Liver (tissue), 10 donors: ENCODE results near the gene GAPDH. TPM values are rescaled to one million over a fixed set of nuclear protein-coding genes. Genes with fewer than 3 reads are reported as not detected.
"Not testable (repeated sequence)": the region's sequence is repeated elsewhere in the genome, so short reads cannot be mapped to it uniquely, and the experiment has no call there.

Experiments
- DNase-seq: peaks from one replicate; pipeline ENCODE4 v3.0.0-alpha.2; 2017; ENCODE audit warnings: low spot score
- H3K27ac ChIP-seq, 2 donors: one replicate each; pipeline ENCODE4 v1.7.0; 2013; ENCODE audit warnings: inconsistent platforms in 2 of 2, low read length in 2 of 2, control low read depth in 1 of 2, low read depth in 1 of 2, mild to moderate bottlenecking in 1 of 2
- H3K27me3 ChIP-seq, 4 donors: one replicate each; pipeline versions ENCODE4 v1.6.1 to v1.7.0; 2013; ENCODE audit warnings: low read length in 3 of 4, inconsistent platforms in 1 of 4, mild to moderate bottlenecking in 1 of 4, moderate library complexity in 1 of 4; ENCODE audit not compliant: control insufficient read depth in 4 of 4, insufficient read depth in 4 of 4
- H3K36me3 ChIP-seq, 4 donors: one replicate each; pipeline versions ENCODE4 v1.6.1 to v1.7.0; 2013; ENCODE audit warnings: low read length in 3 of 4, mild to moderate bottlenecking in 3 of 4, low read depth in 1 of 4, moderate library complexity in 1 of 4; ENCODE audit not compliant: control insufficient read depth in 4 of 4, insufficient read depth in 3 of 4
- H3K4me1 ChIP-seq, 4 donors: one replicate each; pipeline versions ENCODE4 v1.6.1 to v1.7.0; 2013; ENCODE audit warnings: low read length in 3 of 4, mild to moderate bottlenecking in 3 of 4, moderate library complexity in 1 of 4; ENCODE audit not compliant: control insufficient read depth in 4 of 4, insufficient read depth in 4 of 4
- H3K4me3 ChIP-seq, 3 donors: one replicate each; pipeline versions ENCODE4 v1.6.1 to v1.7.0; 2013; ENCODE audit warnings: low read length in 3 of 3, control low read depth in 1 of 3, low read depth in 1 of 3, mild to moderate bottlenecking in 1 of 3
- H3K9ac ChIP-seq, 2 donors: one replicate each; pipeline ENCODE4 v1.7.0; 2013; ENCODE audit warnings: low read length in 2 of 2, mild to moderate bottlenecking in 2 of 2, moderate library complexity in 2 of 2, control low read depth in 1 of 2, low read depth in 1 of 2
- H3K9me3 ChIP-seq, 4 donors: one replicate each; pipeline versions ENCODE4 v1.6.1 to v1.7.0; 2013; ENCODE audit warnings: low read length in 3 of 4; ENCODE audit not compliant: control insufficient read depth in 4 of 4
- ATF3 ChIP-seq: IDR thresholded peaks from 2 replicates; pipeline ENCODE4 v1.6.1; 2016; ENCODE audit warnings: antibody characterized with exemption
- EGR1 ChIP-seq, 2 donors: IDR thresholded peaks; 2 replicates each; pipeline ENCODE4 v1.6.1; 2016 to 2018; ENCODE audit warnings: antibody characterized with exemption in 2 of 2, low read depth in 2 of 2
- GABPA ChIP-seq, 2 donors: IDR thresholded peaks in 1 of 2; conservative IDR thresholded peaks in 1 of 2; 2 replicates each; pipeline ENCODE4 v1.6.1; 2016; ENCODE audit warnings: antibody characterized with exemption in 2 of 2, mild to moderate bottlenecking in 1 of 2, moderate library complexity in 1 of 2
- HNF4A ChIP-seq, 2 donors: conservative IDR thresholded peaks; 2 replicates each; pipeline ENCODE4 v1.6.1; 2016; ENCODE audit warnings: antibody characterized with exemption in 2 of 2, mild to moderate bottlenecking in 2 of 2
- JUND ChIP-seq, 2 donors: IDR thresholded peaks; 2 replicates each; pipeline ENCODE4 v1.6.1; 2016; ENCODE audit warnings: antibody characterized with exemption in 2 of 2
- NR2F2 ChIP-seq: IDR thresholded peaks from 2 replicates; pipeline ENCODE4 v1.6.1; 2016; ENCODE audit warnings: antibody characterized with exemption
- RXRA ChIP-seq, 2 donors: IDR thresholded peaks; 2 replicates each; pipeline ENCODE4 v1.6.1; 2017 to 2018; ENCODE audit warnings: antibody characterized with exemption in 2 of 2, mild to moderate bottlenecking in 1 of 2
- YY1 ChIP-seq: IDR thresholded peaks from 2 replicates; pipeline ENCODE4 v1.6.1; 2016; ENCODE audit warnings: antibody characterized with exemption, mild to moderate bottlenecking
- ZBTB33 ChIP-seq: IDR thresholded peaks from 2 replicates; pipeline ENCODE4 v1.6.1; 2016; ENCODE audit warnings: antibody characterized with exemption
- WGBS: extraction: QIAGEN DNeasy Blood & Tissue Kit; methylation state at CpG from one replicate; pipeline ENCODE4 v1.1.7; 2013; 5-methylcytosine and 5-hydroxymethylcytosine counted together
- polyA plus RNA-seq, 2 donors: library from polyadenylated mRNA; stranded (reverse) in 1 of 2; unstranded in 1 of 2; fragments of 200-250 nt in 1 of 2; fragments of >200 nt in 1 of 2; fragmentation: Nextera tagmentation in 1 of 2; extraction: Ambion mirVana in 1 of 2; gene quantifications; one replicate each; pipeline versions ENCODE4 v1.2.1 to v1.2.3, GENCODE V29; 2013 to 2015
- small RNA-seq: library from RNA; depleted of rRNA; stranded (forward); fragments of <200 nt; gene quantifications from one replicate; pipeline ENCODE3, GENCODE V24; 2014
- total RNA-seq, 2 donors: library from RNA; depleted of rRNA; stranded (reverse); fragments of >200 nt; gene quantifications; one replicate each; pipeline ENCODE4 v1.2.3, GENCODE V29; 2014
- donor health status: healthy.
- donor health status: healthy.
- donor health status: healthy.
- donor health status: healthy.
- donor health status: healthy.

GAPDH gene
- total and polyA plus RNA-seq, 4 donors = 1,234 to 2,082 (median 1,344) TPM

- no peaks in the 10 kb centered on the region for H3K27me3 ChIP-seq
- no peak overlapping the region for H3K27ac ChIP-seq
- no peaks in the 10 kb centered on the region for H3K4me1 ChIP-seq
- TF ChIP-seq YY1 (no peak), ATF3 (no peak), ZBTB33 (no peak), NR2F2 (no peak), EGR1 (IDR thresholded peaks at IDR 0.05; ENCODE audit: low read depth in 2 of 2) (no peak), HNF4A (conservative IDR thresholded peaks at IDR 0.05) (no peak), GABPA (IDR thresholded peaks at IDR 0.05 in 1 of 2, conservative IDR thresholded peaks at IDR 0.05 in 1 of 2) (no peak), RXRA (IDR thresholded peaks at IDR 0.05) (no peak), JUND (IDR thresholded peaks at IDR 0.05) (no peak)
- 94% methylated on average over 10 of the region's 10 CpGs for WGBS
- H3K36me3 ChIP-seq = peaks cover 43 to 81% (median 69%) of the 10 kb centered on the region in 4 donors
- no peaks in the 10 kb centered on the region for H3K9me3 ChIP-seq
- no peak for DNase-seq
- H3K4me3 ChIP-seq = no peak overlapping the region
- no peak overlapping the region for H3K9ac ChIP-seq
Observed at GRCh38 chr12:6584293-6584692, 50.0 kb downstream of the GAPDH start.

GRCh38 chr12:6586569-6586968 is 52.3 kb downstream of the GAPDH start:
- H3K9me3 ChIP-seq, DNase-seq, H3K27ac ChIP-seq, H3K27me3 ChIP-seq, H3K4me1 ChIP-seq, H3K4me3 ChIP-seq, H3K9ac ChIP-seq: not testable (repeated sequence)
- WGBS = 95% methylated on average over 8 of the region's 8 CpGs
- peaks cover 46 to 84% (median 71%) of the 10 kb centered on the region in 4 donors for H3K36me3 ChIP-seq

Small RNA genes within 50 kb of the gene (small RNA-seq; reads per million reads assigned to genes)
- gene SCARNA11 = 43.4 reads per million, percentile 97 among the genes with 10 or more reads in this experiment

Other genes starting within 250 kb of the GAPDH start
- gene PLEKHG6, start 223.8 kb upstream of the GAPDH start, total RNA-seq = 1 to 10 TPM; 2.2 to 6.3 TPM
- gene PLEKHG6, start 223.8 kb upstream of the GAPDH start, polyA plus RNA-seq = 1 to 10 TPM; 2.4 to 2.7 TPM
- gene TNFRSF1A, start 192.4 kb upstream of the GAPDH start, total RNA-seq = 100 to 1,000 TPM in 1 of 2 donors, 10 to 100 TPM in 1; 36.9 to 144 TPM
- 100 to 1,000 TPM in 1 of 2 donors, 10 to 100 TPM in 1; 56.0 to 121 TPM for gene TNFRSF1A, start 192.4 kb upstream of the GAPDH start, polyA plus RNA-seq
- 1 to 10 TPM in 1 of 2 donors, under 1 TPM in 1; 0.47 to 7.7 TPM for gene SCNN1A, start 159.0 kb upstream of the GAPDH start, total RNA-seq
- gene SCNN1A, start 159.0 kb upstream of the GAPDH start, polyA plus RNA-seq = 1 to 10 TPM; 2.2 to 3.5 TPM
- 10 to 100 TPM; 15.8 to 93.9 TPM for gene LTBR, start 150.4 kb upstream of the GAPDH start, total RNA-seq
- 100 to 1,000 TPM in 1 of 2 donors, 10 to 100 TPM in 1; 84.1 to 138 TPM for gene LTBR, start 150.4 kb upstream of the GAPDH start, polyA plus RNA-seq
- gene CD27, start 89.6 kb upstream of the GAPDH start, total RNA-seq = under 1 TPM; 0.28 to 0.67 TPM
- gene CD27, start 89.6 kb upstream of the GAPDH start, polyA plus RNA-seq = 1 to 10 TPM in 1 of 2 donors, under 1 TPM in 1; 0.58 to 2.5 TPM
- 10 to 100 TPM in 1 of 2 donors, 1 to 10 TPM in 1; 9.5 to 32.9 TPM for gene TAPBPL, start 82.5 kb upstream of the GAPDH start, total RNA-seq
- 10 to 100 TPM; 16.5 to 21.5 TPM for gene TAPBPL, start 82.5 kb upstream of the GAPDH start, polyA plus RNA-seq
- 1 to 10 TPM; 5.8 to 6.4 TPM for gene VAMP1, start 63.8 kb upstream of the GAPDH start, total RNA-seq
- gene VAMP1, start 63.8 kb upstream of the GAPDH start, polyA plus RNA-seq = 1 to 10 TPM; 2.4 to 4.2 TPM
- 10 to 100 TPM; 37.6 to 38.6 TPM for gene MRPL51, start 41.3 kb upstream of the GAPDH start, total RNA-seq
- 100 to 1,000 TPM in 1 of 2 donors, 10 to 100 TPM in 1; 57.4 to 163 TPM for gene MRPL51, start 41.3 kb upstream of the GAPDH start, polyA plus RNA-seq
- 10 to 100 TPM in 1 of 2 donors, 1 to 10 TPM in 1; 10.0 to 55.1 TPM for gene NCAPD2, start 40.4 kb upstream of the GAPDH start, total RNA-seq
- gene NCAPD2, start 40.4 kb upstream of the GAPDH start, polyA plus RNA-seq = 1 to 10 TPM; 2.0 to 4.9 TPM
- gene IFFO1, start 21.5 kb downstream of the GAPDH start, total RNA-seq = 1 to 10 TPM; 4.8 to 5.9 TPM
- gene IFFO1, start 21.5 kb downstream of the GAPDH start, polyA plus RNA-seq = 1 to 10 TPM; 5.9 to 7.6 TPM
- 10 to 100 TPM in 1 of 2 donors, 1 to 10 TPM in 1; 4.8 to 22.3 TPM for gene NOP2, start 33.8 kb downstream of the GAPDH start, total RNA-seq
- 10 to 100 TPM; 12.5 to 15.6 TPM for gene NOP2, start 33.8 kb downstream of the GAPDH start, polyA plus RNA-seq
- 100 to 1,000 TPM; 101 TPM for gene CHD4, start 72.9 kb downstream of the GAPDH start, total RNA-seq
- 10 to 100 TPM; 53.6 to 53.8 TPM for gene CHD4, start 72.9 kb downstream of the GAPDH start, polyA plus RNA-seq
- 1 to 10 TPM in 1 of 2 donors, under 1 TPM in 1; 0.84 to 2.0 TPM for gene LPAR5, start 101.4 kb downstream of the GAPDH start, total RNA-seq
- 1 to 10 TPM in 1 of 2 donors, under 1 TPM in 1; 0.58 to 1.3 TPM for gene LPAR5, start 101.4 kb downstream of the GAPDH start, polyA plus RNA-seq
- 1 to 10 TPM in 1 of 2 donors, under 1 TPM in 1; 0.50 to 1.5 TPM for gene ACRBP, start 112.9 kb downstream of the GAPDH start, total RNA-seq
- gene ACRBP, start 112.9 kb downstream of the GAPDH start, polyA plus RNA-seq = under 1 TPM; 0.39 to 0.80 TPM
- 10 to 100 TPM; 14.9 to 15.5 TPM for gene ING4, start 128.6 kb downstream of the GAPDH start, total RNA-seq
- 10 to 100 TPM; 13.9 to 18.1 TPM for gene ING4, start 128.6 kb downstream of the GAPDH start, polyA plus RNA-seq
- gene ZNF384, start 154.9 kb downstream of the GAPDH start, total RNA-seq = 10 to 100 TPM in 1 of 2 donors, 1 to 10 TPM in 1; 8.5 to 11.5 TPM
- gene ZNF384, start 154.9 kb downstream of the GAPDH start, polyA plus RNA-seq = 10 to 100 TPM in 1 of 2 donors, 1 to 10 TPM in 1; 3.9 to 12.7 TPM
- not detected for gene PIANP, start 166.3 kb downstream of the GAPDH start, total RNA-seq
- under 1 TPM in 1 of 2 donors, not detected in 1; 0.03 TPM for gene PIANP, start 166.3 kb downstream of the GAPDH start, polyA plus RNA-seq
- gene COPS7A, start 189.5 kb downstream of the GAPDH start, total RNA-seq = 10 to 100 TPM; 26.0 to 31.3 TPM
- gene COPS7A, start 189.5 kb downstream of the GAPDH start, polyA plus RNA-seq = 10 to 100 TPM; 33.5 to 37.7 TPM
- 100 to 1,000 TPM in 1 of 2 donors, 10 to 100 TPM in 1; 59.6 to 131 TPM for gene MLF2, start 218.6 kb downstream of the GAPDH start, total RNA-seq
- gene MLF2, start 218.6 kb downstream of the GAPDH start, polyA plus RNA-seq = 100 to 1,000 TPM; 194 to 235 TPM
- 100 to 1,000 TPM in 1 of 2 donors, 10 to 100 TPM in 1; 26.3 to 106 TPM for gene PTMS, start 231.8 kb downstream of the GAPDH start, total RNA-seq
- 100 to 1,000 TPM; 103 to 261 TPM for gene PTMS, start 231.8 kb downstream of the GAPDH start, polyA plus RNA-seq
- under 1 TPM; 0.14 to 0.42 TPM for gene LAG3, start 238.0 kb downstream of the GAPDH start, total RNA-seq
- 1 to 10 TPM in 1 of 2 donors, under 1 TPM in 1; 0.53 to 1.2 TPM for gene LAG3, start 238.0 kb downstream of the GAPDH start, polyA plus RNA-seq